HG03108 (cell line): ENCODE data around the gene RASSF4.

Source experiments
- ATAC-seq: cut with Tn5 transposase; IDR thresholded peaks from one replicate; pipeline ENCODE4 v1.9.1; 2021; ENCODE audit warnings: moderate library complexity; ENCODE audit not compliant: unreplicated experiment

The RASSF4 gene

DNA sequence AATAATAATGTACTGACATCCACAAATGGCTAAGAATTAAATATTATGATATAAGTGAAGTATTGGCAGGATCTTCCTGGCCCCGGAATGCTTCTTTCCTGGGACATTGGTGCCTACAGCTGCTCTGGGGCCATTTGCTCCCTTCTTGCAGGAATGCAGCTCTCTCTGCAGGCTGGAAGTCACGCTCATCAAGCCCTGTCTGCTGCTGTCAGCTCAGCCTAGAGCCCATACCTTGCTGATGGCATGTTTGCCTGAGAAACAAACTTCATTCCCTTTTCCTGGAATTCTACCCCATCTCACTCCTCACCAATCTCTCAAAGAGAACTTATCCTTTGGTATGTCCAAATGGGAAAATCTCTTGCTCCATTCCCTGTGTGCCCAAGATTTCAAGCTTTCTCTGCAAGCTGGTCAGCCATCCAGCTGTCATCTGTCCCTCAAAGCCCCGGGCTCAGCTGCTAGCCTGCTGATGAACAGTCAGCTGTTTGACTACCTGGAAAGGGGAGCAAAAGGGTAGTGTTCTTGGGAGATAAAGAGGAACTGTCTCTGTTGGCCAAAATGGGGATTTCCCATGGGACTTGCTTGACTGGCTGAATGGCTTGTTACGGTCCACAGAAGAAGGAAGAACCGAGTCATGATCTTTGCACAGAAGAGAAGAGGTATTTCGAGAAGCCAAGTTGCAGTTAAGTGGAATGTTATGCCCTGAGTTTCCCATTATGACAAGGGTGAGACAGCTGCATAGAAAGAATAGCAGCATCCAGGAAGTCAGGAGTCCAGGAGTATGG is 12.0 kb upstream of the RASSF4 start:
- peak; percentile 50 for ATAC-seq

DNA sequence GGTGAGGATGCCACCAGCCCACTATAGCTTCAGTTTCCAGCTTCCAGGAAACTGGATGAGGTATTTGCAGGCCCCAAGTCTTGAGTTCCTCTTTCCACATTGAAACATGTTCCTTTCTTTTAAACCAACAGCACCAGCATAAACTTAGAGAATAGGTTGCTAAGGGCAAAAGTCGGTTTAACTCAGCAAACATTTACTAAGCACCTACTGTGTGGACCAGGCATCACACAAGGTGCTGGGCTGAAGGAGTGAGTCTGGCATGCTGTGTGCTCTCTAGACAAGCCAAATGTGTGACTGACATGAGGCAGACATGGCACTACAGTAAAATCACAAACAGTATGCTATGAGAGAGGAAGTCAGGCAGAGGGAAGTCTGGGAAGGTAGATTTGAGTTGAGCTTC is 11.0 kb upstream of the RASSF4 start:
- no peak for ATAC-seq

DNA sequence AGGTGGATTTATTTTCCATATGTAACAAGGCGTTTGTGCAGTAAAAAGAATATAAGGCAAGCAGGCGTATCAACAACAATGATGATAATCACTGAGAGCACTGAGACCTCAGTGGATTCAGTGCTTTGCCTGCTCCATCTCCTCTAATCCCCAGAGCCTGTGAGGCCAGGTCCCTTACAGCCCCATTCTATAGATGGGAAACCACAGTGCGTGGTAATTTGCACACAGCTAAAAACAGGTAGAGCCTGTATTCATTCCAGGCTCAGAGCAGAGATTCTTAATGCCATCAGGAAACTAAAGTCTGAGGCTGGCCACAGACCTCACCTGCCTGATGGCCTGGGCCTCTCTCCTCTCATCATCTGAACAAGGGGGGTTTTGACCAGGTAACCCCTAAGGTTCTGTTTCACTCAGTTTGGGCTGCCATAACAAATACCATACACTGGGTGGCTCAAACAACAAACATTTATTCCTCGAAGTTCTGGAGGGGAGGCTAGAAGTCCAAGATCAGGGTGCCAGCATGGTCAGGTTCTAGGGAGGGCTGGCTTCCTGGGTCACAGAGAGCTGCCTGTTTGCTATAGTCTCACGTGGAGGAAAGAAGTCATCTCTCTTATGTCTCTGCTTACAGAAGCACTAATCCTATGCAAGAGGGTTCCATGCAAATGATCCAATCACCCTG is 10.3 kb upstream of the RASSF4 start:
- ATAC-seq = no peak

DNA sequence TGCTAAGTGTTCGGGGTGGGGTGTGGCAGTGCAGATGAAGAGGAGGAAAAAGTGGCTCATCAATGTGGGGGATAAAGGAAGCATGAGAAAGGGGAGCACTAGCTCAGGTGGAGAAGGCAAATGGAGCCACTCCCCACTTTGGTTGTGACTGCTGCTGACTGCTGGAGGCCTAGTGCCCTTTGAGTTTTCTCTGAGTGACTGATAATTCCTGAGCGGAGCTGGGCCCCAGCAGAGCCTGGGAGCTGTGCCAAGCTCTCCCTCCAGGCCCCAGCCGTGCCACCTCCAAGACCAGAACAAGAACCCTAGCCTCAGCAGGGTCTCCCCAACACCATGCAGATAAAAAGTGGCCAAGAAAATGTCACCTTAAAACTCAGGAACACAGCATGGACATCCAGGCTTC is 9.7 kb upstream of the RASSF4 start:
- ATAC-seq = no peak

DNA sequence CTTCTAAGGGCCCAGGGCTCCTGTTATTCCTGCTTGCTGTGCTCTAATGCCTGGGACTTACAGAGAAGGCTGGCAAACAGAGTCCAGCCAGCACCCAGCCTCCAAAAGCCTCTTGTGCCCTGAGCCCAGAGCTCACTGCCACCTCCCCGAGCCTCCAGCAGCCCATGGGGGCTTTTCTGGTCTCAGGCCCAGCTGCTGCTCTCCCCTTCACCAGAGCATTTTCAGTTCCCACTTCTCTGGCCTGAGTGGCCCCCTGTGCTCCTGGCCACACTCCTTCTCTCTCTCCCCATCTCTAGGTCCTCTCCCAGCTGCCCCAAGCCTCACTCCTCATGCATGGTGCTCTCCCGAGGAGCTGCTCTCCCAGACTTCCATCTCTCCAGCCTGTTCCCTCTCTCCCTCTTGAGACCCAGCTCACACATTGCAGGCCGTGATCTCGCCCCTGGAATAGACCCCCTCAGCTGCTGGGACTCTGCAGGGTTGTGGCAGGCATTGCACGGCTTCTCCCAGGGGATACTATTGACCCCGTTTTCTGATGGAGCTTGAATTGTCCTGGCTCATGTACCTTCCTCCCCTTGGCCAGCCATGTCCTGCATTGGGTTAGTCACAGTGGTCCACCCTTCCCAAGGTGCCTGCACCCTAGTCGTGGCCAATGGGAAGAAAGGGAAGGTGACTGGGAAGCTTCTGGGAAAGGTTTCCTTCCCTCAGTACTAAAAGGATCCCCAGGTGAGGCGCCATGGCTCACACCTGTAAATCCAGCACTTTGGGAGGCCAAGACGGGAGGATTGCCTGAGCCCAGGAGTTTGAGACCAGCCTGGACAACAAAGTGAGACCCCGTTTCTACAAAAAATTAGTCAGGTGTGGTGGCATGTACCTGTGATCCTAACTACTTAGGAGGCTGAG is 9.0 kb upstream of the RASSF4 start:
- ATAC-seq = no peak

DNA sequence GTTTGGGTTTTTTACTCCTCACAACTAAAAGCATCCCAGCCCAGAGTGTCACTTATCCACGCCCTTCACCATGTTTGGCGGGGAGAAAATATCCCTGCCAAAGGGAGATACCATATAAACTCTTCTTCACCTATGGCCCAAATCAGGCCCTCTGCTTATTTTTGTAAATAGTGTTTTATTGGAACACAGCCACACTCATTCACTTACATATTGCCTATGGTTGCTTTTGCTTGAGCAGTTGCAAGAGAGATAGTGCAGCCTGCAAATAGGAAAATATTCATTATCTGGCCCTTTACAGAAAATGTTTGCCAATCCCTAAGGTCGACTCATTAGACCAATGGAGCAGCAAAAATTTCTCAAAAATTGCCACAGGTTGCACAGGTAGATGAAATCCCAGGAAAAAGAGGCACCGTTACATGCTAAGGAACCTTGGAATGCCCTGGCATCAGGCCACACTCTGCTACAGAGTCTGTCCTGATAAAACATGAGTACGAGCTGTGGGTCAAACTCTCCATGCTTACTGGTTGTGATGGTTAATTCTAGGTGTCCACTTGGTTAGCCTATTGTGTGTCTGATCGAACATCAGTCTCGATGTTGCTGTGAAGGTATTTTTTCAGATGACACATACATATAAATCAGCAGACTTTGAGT is 7.9 kb upstream of the RASSF4 start:
- no peak for ATAC-seq

DNA sequence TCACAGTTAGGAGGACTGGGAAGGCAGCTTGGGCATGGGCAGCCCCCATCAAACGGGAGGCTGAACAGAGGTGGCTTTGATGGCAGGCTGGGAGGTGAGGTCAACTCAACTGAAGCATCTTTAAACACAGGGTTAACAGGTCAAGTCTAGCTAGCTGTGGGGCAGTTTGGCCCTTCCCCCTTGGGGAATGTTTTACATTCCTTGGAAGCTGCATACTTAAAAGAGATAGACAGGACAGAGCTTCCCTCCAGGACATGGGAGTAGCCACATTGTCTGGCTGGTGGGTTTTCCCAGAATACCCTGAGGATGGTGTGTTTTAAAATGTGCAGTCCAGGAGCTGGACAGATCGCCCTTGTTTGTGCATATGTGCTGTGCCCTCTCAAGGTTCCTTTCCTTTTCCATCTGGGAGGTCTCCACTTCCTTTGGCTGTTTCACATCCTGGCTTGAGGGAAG is 6.8 kb upstream of the RASSF4 start:
- ATAC-seq = no peak

DNA sequence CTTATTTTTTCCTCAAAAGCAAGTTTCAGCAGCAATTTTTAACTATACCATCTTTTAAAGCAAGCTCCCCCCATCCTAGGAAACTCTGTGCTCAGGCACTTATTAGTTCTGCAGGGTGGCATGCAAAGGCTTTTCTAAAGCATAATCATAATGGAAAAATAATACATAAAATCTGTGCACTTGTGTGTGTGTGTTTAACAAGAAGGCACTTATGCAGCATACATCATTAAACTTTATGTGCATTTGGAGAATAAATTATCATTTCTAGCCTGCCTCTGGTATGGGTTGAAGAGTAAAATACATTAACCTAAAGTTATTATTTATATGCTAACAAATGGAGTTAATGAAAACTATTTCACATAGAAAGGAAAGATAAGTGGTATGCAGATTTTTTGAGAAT is 5.6 kb upstream of the RASSF4 start:
- ATAC-seq = no peak

DNA sequence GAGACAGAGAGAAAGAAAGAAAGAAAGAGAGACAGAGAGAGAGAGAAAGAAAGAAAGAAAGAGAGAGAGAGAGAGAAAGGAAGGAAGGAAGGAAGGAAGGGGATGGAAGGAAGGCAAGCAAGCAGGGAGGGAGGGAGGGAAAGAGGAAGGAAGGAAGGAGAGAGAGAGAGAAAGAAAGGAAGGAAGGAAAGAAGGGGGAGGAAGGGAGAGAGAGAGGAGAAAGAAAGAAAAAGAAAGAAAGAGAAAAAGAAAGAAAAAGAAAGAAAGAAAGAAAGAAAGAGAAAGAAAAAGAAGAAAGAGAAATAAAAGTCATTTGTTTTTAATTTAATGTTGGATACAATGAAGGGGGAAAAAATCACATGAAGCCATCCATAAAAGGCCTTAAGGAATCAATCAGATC is 4.6 kb upstream of the RASSF4 start:
- no peak for ATAC-seq

DNA sequence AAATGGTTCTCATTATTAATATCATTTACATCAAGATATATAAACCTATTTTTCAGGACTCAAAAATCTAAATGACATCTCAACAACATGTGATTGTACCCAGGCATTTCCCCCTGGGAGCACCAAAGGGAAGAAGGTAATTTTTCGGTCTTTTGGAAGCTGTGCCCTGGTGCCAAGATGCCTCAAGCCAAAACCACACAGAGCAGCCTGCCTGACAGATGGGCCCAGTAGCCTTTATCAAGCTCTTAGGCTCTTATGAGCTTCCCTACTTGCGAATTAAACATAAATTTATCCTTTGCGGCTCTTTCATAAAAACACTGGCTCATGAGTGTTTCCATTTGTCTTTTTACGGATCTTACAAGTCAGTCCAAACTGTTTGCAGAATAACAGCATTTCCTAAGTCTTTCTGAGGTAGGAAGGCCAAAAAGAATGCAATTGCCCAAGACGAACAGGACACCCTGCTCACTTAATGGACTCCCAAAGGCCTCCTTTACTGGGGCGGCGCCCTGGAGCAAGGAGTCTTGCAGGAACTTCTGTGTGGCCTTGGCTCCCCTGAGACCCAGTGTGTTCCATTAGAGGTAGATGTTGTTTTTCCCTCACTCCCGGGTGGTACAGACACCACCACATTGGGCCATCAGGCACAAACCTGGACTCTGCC is 4.1 kb upstream of the RASSF4 start:
- no peak for ATAC-seq

DNA sequence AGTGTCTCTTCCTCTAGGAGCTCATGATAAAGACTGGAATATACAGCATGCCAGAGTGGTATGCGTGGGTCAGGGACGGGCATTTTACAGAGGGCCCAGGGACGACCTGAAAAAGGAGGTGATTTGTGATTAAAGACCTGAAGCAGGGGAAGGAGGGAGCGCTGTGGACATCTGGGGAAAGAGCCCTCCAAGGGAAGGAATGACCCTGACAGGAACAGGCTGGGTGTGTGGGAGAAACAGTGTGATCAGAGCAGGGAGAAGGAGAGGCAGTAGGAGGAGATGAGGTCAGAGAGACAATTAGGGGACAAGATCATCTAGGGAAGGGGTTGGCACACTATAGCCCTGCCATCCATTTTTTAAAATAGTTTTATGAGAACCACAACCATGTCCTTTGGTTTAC is 3.4 kb upstream of the RASSF4 start:
- ATAC-seq = no peak

DNA sequence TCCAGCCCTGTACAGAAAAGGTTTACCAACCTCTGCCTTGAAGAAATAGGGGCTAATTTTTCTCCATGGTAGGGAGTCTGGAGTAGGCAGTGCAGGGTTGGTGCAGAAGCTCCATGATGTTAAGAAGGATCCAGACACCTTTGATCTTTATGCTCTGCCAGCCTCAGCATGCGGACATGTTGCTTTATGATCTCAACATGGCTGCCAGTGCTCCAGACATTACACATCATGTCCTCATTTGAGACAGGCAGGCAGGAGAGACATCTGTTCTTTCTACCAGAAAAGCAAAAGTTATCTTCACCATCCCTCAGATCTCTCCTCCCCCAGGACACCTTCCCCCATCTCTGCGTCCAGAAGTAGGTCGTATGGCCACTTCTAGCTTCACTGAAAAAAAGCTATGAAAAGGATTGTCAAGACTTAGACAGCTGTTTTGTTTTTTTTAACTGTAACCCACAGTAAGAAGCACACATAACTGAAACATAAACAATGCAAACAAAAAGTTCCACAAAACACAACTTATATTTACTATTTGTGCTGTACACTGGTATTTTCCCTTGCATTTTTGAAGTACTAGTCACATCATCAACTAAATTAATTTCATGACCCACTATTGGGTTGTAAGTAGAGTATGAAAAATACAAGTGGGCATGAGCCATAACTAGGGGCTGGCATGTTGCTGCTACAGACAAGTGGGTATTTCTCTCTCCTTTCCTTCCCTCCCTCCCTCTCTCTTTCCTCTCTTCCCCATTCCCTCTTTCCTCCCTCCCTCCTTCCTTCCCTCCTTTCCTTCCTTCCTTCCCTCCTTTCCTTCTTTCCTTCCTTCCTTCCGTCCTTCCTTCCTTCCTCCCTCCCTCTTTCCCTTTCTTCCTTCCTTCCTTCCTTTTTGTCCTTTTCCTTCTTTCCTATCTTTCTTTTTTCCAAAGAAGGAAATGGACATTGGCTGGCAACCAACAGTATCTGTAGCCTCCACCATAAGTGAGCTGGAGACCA is 2.6 kb upstream of the RASSF4 start:
- ATAC-seq = no peak

DNA sequence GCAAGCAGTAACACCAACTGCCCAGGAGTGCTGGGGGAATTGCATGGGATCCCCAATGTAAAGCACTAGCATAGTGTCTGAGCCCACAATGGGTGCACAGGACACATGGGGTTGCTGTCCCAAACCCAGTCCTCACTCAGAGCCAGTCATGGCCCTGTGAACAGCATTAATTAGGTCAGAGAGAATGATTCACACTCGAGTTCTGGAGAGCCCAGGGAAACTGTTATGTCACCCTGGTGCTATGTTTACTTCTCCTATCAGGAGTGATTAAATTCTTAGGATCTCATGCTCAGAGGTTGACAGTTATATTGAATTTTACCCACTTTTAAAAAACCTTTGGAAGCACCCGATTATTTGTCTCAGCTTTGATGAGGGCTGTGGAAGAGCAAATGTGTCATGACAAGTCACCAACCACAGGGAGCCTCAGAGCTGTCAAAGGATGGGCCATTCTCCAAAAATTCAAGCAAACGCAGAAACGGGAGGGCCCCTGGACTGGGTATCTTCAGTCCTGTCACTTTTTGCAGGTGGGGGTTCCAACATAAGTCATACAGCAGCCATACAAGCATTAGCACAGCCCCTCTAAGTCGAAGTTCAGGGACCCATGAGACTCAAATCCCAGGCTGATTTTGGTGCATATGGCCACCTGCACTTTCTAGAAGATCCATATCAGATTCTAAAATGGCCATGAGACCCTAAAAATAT is 1.3 kb upstream of the RASSF4 start:
- no peak for ATAC-seq

DNA sequence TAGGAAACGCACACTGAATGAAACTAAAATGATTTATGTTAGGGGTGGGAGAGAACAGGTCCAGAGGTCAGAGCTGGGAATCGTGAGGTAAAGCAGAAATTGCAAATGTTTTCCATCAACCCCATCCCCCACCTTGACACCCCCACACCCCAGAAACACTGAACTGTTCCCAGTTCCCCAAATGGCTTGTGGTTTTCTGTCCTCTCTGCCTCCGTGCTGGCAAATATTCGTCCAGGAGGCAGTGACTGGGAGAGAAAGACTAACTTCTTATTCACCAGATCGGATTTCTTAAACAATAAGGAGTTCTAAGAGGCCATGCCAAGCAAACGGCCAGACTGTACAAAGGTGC is 730 bp upstream of the RASSF4 start:
- no peak for ATAC-seq

DNA sequence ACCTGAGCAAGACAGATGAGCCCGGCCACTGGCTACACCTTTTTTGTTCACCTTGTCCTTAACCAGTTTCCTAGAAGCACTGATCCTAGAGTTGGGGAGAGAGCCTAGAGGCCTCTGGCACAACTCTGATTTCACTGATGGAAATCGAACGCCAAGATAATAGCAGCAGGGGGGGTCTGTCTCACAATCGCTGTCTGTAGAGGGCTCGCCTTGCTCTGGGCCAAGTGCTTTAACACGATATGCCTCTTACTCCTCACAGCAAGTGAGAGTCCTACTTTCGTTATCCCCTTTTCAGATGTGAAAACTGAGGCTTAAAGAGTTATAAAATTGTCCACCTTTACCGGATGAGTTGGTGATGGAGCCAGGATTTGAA is 472 bp downstream of the RASSF4 start:
- no peak for ATAC-seq

DNA sequence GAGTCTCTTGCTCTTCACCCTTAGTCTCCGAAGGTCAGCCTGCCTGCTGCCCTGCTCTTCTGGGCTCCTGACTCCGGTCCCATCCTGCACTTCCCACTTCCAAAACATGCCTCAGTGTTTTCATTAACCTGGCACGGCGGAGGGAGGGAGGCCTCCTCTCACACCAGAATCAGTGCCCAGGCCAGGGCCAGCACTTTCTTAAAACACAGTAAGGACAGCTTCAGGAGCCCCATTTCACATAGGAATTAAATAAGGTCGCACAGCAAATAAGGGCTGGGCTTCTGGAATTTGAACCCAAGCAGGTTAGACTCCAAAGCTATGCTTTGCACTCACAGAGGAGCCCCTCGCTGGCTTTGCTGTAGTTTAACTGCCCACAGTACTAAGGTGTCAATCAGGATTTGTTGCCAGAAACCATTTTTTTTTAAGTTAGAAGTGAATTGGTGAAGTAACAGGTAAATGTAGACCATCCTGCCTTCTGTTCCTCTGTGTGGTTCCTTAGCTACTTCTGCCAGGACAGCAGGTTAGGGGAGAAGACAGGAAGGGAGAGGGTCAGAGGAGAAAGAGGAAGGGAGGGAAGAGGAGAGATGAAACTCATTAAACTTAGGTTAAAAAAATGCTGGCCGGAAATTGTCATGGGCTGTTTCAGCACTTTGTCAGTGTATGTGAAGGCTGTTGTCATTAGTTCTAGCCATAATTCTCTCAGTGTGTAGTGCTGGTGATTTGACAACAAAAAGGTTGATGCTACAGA is 1.1 kb downstream of the RASSF4 start:
- ATAC-seq = no peak

DNA sequence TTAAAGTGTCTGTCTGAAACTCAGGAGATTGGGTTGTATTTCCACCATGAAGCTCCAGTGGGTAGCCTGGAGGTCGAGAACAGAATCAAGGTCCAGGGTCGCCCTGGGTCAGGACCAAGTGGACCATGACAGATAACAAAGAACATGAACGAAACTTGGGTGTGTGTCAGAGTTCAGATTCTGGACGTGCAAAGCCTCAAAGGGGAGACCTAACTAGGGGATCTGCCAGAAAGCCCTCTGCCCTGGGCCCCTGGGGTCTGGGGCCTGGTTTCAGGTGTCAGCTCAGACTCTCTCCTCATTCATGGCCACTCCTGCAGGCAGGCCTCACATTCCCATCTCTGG is 1.6 kb downstream of the RASSF4 start:
- no peak for ATAC-seq
